ENCODE results near the gene ABTB2. TPM values are rescaled to one million over a fixed set of nuclear protein-coding genes. Genes with fewer than 3 reads are reported as not detected.

Gene ABTB2
- polyA plus RNA-seq, 2 of the 4 experiments (the other 2 are of a cell fraction) = 8.9 to 15.4 TPM

DNA sequence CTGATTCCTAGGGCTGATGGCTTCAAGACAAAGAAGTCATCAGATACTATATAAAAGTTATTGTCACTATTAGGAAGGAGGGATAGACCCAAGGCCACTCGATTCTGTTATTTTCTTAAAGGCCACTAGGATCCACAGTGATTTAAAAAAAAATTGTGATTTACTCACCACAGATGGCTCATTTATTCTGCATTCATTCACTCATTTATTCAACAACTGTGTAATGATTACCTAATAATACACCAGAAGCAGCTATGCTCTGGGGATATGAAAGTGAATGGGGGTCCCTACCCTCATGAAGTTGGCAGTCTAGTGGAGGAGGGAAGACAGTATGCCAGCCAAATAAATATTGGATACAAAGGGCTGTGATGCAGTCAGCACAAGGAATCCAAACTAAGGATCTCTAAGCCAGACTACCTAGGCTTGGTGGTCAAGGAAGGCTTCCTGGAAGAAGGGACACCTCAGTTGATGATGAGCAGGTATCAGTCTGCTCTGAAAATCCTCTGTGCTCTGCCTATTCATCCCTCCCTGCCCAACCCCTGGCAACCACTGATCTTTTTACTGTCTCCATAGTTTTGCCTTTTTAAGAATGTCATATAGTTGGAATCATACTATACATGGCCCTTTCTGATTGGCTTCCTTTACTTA is 141.9 kb downstream of the ABTB2 start:
- no peak overlapping the region for H3K4me3 ChIP-seq
- ChIA-PET POLR2A (no interaction called here), CTCF (interaction anchor here (0.9 to 2.4 kb wide), 5 partner anchors 12 to 219 kb away, joined by 3 to 10 read pairs (median 8); partner anchors contain the start of gene ABTB2)
- H3K4me2 ChIP-seq = peak overlapping the region; percentile 64
- WGBS (ENCODE audit: missing lambda C conversion rate) = 19% methylated on average over 1 of the region's 1 CpG
- peak overlapping the region; percentile 20 to 70; a peak in 5 of 6 replicates for H3K27ac ChIP-seq
- peaks cover 58% of the 10 kb centered on the region for H3K4me1 ChIP-seq
- FAIRE-seq (no peak), ATAC-seq (peak in 1 of 2 experiments; percentile 16; a peak in 1 of 6 replicates), DNase-seq (ENCODE audit: low read depth in 1 of 2, low spot score in 1 of 2) (no peak)
- no peak for TF ChIP-seq RFX5 (IDR thresholded peaks at IDR 0.05)
- TF ChIP-seq RCOR1 (IDR thresholded peaks at IDR 0.05; ENCODE audit: low read depth, low read length) = no peak
- no peak for TF ChIP-seq HOXA7 (CRISPR knock-in tag; IDR thresholded peaks at IDR 0.05)
- peak; percentile 83 for TF ChIP-seq ZFP36 (IDR thresholded peaks at IDR 0.05; ENCODE audit: borderline replicate concordance, partially characterized antibody)
- TF ChIP-seq JUNB (IDR thresholded peaks at IDR 0.05) = 0 out of 2 replicates have a peak, but pooled peaks have one; percentile 31
- TF ChIP-seq FOSB (CRISPR knock-in tag; IDR thresholded peaks at IDR 0.05) = no peak
- TF ChIP-seq CHD2 (IDR thresholded peaks at IDR 0.05; ENCODE audit: low read length, partially characterized antibody) = no peak
- TF ChIP-seq FOXS1 (CRISPR knock-in tag; IDR thresholded peaks at IDR 0.05) = no peak
- peak; percentile 13; the same call in 1 of the 2 replicates for TF ChIP-seq FOSL2 (IDR thresholded peaks at IDR 0.05)
- peak; percentile 69 for TF ChIP-seq FOSL2 (CRISPR knock-in tag; IDR thresholded peaks at IDR 0.05)
- TF ChIP-seq EHMT2 (IDR thresholded peaks at IDR 0.05; ENCODE audit: low read depth) = no peak
- TF ChIP-seq CEBPB (IDR thresholded peaks at IDR 0.05) = no peak
- TF ChIP-seq RAD21 (conservative IDR thresholded peaks at IDR 0.05 in 1 of 2, IDR thresholded peaks at IDR 0.05 in 1 of 2) = no peak
- no peak for TF ChIP-seq SREBF2 (IDR thresholded peaks at IDR 0.05)
- H3K9me3 ChIP-seq = no peaks in the 10 kb centered on the region

- peak; percentile 36 for FAIRE-seq
- peak overlapping the region; percentile 20 to 70; a peak in 5 of 6 replicates for H3K27ac ChIP-seq
- DNase-seq (ENCODE audit: low read depth in 1 of 2, low spot score in 1 of 2) = peak; percentile 63 to 64
- POLR2A ChIA-PET = interaction anchor here (0.9 to 1.0 kb wide), 2 partner anchors 10 to 21 kb away, joined by 3 to 7 read pairs; no protein-coding TSS in a partner anchor
- peaks cover 59% of the 10 kb centered on the region for H3K4me1 ChIP-seq
- CTCF ChIA-PET = interaction anchor here (0.6 to 2.4 kb wide), 7 partner anchors 11 to 219 kb away, joined by 3 to 10 read pairs (median 4); partner anchors contain the start of gene ABTB2
- 5% methylated on average over 4 of the region's 5 CpGs for WGBS (ENCODE audit: missing lambda C conversion rate)
- peak overlapping the region; percentile 64 for H3K4me2 ChIP-seq
- peak; percentile 80 to 91 for ATAC-seq
- TF ChIP-seq GATA3 (IDR thresholded peaks at IDR 0.05; ENCODE audit: borderline replicate concordance) (peak; percentile 61; the same call in 1 of the 2 replicates), JUN (IDR thresholded peaks at IDR 0.05) (peak in 1 of 2 experiments; percentile 39; a peak in 1 of 5 replicates), JUNB (IDR thresholded peaks at IDR 0.05) (peak; percentile 62), FOSL2 (IDR thresholded peaks at IDR 0.05) (peak; percentile 46; the same call in 1 of the 2 replicates), FOSL2 (CRISPR knock-in tag; IDR thresholded peaks at IDR 0.05) (peak; percentile 80), ZC3H11A (IDR thresholded peaks at IDR 0.05) (no peak), ZFP36 (IDR thresholded peaks at IDR 0.05; ENCODE audit: borderline replicate concordance, partially characterized antibody) (peak; percentile 45), TFCP2L1 (CRISPR knock-in tag; IDR thresholded peaks at IDR 0.05) (no peak), HOXB13 (CRISPR knock-in tag; IDR thresholded peaks at IDR 0.05; ENCODE audit: low read depth) (no peak)
- TF ChIP-seq, protein P1, sequence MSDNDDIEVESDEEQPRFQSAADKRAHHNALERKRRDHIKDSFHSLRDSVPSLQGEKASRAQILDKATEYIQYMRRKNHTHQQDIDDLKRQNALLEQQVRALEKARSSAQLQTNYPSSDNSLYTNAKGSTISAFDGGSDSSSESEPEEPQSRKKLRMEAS (IDR thresholded peaks at IDR 0.05) = 0 out of 2 replicates have a peak, but pooled peaks have one; percentile 36
- no peak overlapping the region for H3K4me3 ChIP-seq
- no peaks in the 10 kb centered on the region for H3K9me3 ChIP-seq
Observed at GRCh38 chr11:34214961-34215805, 142.6 kb downstream of the ABTB2 start.

DNA sequence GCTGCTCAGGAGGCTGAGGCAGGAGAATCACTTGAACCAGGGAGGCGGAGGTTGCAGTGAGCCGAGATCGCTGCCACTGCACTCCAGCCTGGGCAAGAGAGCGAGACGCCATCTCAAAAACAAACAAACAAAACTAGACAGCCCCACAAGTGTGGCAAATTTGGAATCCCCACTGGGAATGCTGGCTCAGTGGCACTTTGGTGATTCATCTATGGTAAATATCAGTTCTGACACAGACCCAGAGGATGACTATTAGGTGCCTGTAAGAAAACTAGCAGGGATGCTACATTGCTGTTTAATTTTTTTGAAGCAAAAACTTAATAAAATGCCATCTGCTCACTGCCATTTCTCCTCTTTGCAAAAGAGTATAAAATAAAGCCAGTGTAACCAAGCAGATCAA is 144.4 kb downstream of the ABTB2 start:
- Histone ChIP-seq H3K27ac (peak overlapping the region; percentile 34 to 61; a peak in 5 of 6 replicates), H3K4me1 (peaks cover 66% of the 10 kb centered on the region), H3K9me3 (no peaks in the 10 kb centered on the region), H3K4me3 (no peak overlapping the region), H3K4me2 (peak overlapping the region; percentile 64)
- peak; percentile 20 to 54; a peak in 3 of 6 replicates for ATAC-seq
- CTCF ChIA-PET = interaction anchor here (0.7 to 2.4 kb wide), 3 partner anchors 11 to 144 kb away, joined by 3 to 8 read pairs (median 3); partner anchors contain the start of gene ABTB2
- DNase-seq (ENCODE audit: low read depth in 1 of 2, low spot score in 1 of 2) = peak; percentile 38 to 50
- TF ChIP-seq JUNB (IDR thresholded peaks at IDR 0.05) (peak; percentile 57; the same call in 1 of the 2 replicates), FOSL2 (IDR thresholded peaks at IDR 0.05) (peak; percentile 74), FOSL2 (CRISPR knock-in tag; IDR thresholded peaks at IDR 0.05) (peak; percentile 82), KDM5A (IDR thresholded peaks at IDR 0.05) (no peak), GATA3 (IDR thresholded peaks at IDR 0.05; ENCODE audit: borderline replicate concordance) (peak; percentile 50; the same call in 1 of the 2 replicates)
- WGBS (ENCODE audit: missing lambda C conversion rate) = 7% methylated on average over 5 of the region's 5 CpGs
- POLR2A ChIA-PET = no interaction called here
- no peak for FAIRE-seq

Measured in A549 (cell line).